H1 (cell line): ENCODE measurements around the gene AOPEP. TPM values are rescaled to one million over a fixed set of nuclear protein-coding genes. Genes with fewer than 3 reads are reported as not detected.

Source experiments
- CTCF ChIA-PET: fragments of 300-600 bp; sonication (Branson Sonifier 250); formaldehyde crosslinking; loops from one replicate; lab custom pipeline; 2021; ENCODE audit not compliant: partially characterized antibody; lab: Charles Lee
- POLR2A ChIA-PET: fragments of 300-600 bp; sonication (Branson Sonifier 250); formaldehyde crosslinking; loops from one replicate; lab custom pipeline; 2021; ENCODE audit warnings: inconsistent platforms; ENCODE audit not compliant: partially characterized antibody; lab: Charles Lee
- DNase-seq, 2 experiments: peaks; one replicate each; pipeline versions ENCODE4 v3.0.0 to v3.0.0-alpha.2; 2010 to 2022; ENCODE audit warnings: low spot score in 2 of 2, low read depth in 1 of 2, mixed read lengths in 1 of 2
- FAIRE-seq: peaks from 2 replicates; lab custom pipeline; 2011; peaks lifted over from hg19 to GRCh38; lab: Jason Lieb, UNC
- H2AFZ ChIP-seq: 2 replicates; pipeline ENCODE4 v1.8.1; 2012; ENCODE audit warnings: low read length, inconsistent platforms
- H2AK5ac ChIP-seq: 2 replicates; pipeline ENCODE4 v1.6.1; 2013; ENCODE audit warnings: low read depth, low read length
- H2BK120ac ChIP-seq: replicated peaks from 2 replicates; pipeline ENCODE3; 2013; ENCODE audit warnings: low read depth, low read length, inconsistent platforms
- H2BK12ac ChIP-seq: 2 replicates; pipeline ENCODE4 v1.6.1; 2013; ENCODE audit warnings: low read depth, low read length
- H2BK15ac ChIP-seq: 2 replicates; pipeline ENCODE4 v1.6.1; 2013; ENCODE audit warnings: low read length
- H2BK20ac ChIP-seq: 2 replicates; pipeline ENCODE4 v1.6.1; 2013; ENCODE audit warnings: low read length
- H2BK5ac ChIP-seq: 2 replicates; pipeline ENCODE4 v1.6.1; 2013; ENCODE audit warnings: low read depth, low read length
- H3K14ac ChIP-seq: 2 replicates; pipeline ENCODE4 v1.6.1; 2013; ENCODE audit warnings: inconsistent platforms; ENCODE audit not compliant: insufficient read length
- H3K18ac ChIP-seq: 2 replicates; pipeline ENCODE4 v1.6.1; 2013; ENCODE audit warnings: low read length; ENCODE audit errors: extremely low read depth
- H3K23ac ChIP-seq: 2 replicates; pipeline ENCODE4 v1.6.1; 2013; ENCODE audit warnings: inconsistent platforms; ENCODE audit not compliant: insufficient read length
- H3K23me2 ChIP-seq: 2 replicates; pipeline ENCODE4 v1.6.1; 2013; ENCODE audit warnings: low read depth, low read length
- H3K27ac ChIP-seq: 2 replicates; pipeline ENCODE4 v1.6.1; 2011; ENCODE audit warnings: low read depth, low read length, inconsistent platforms
- H3K27me3 ChIP-seq, 4 experiments: replicated peaks in 1 of 4; 1 replicate in 1 of 4; 2 replicates in 3 of 4; pipeline versions ENCODE4 v1.6.1 to v1.8.1; 2011 to 2013; ENCODE audit warnings: low read length in 3 of 4, mild to moderate bottlenecking in 3 of 4, inconsistent platforms in 2 of 4, mixed read lengths in 2 of 4, moderate library complexity in 1 of 4; ENCODE audit not compliant: control insufficient read depth in 3 of 4, insufficient read depth in 3 of 4; ENCODE audit errors: extremely low read depth in 1 of 4
- H3K36me3 ChIP-seq, 4 experiments: 2 replicates each; pipeline versions ENCODE4 v1.6.1 to v1.8.1; 2011 to 2013; ENCODE audit warnings: mild to moderate bottlenecking in 4 of 4, low read length in 3 of 4, moderate library complexity in 2 of 4, control low read depth in 1 of 4, inconsistent platforms in 1 of 4; ENCODE audit not compliant: insufficient read depth in 4 of 4, control insufficient read depth in 2 of 4
- H3K4ac ChIP-seq: replicated peaks from 2 replicates; pipeline ENCODE3; 2013; ENCODE audit warnings: low read length, low read depth, mixed read lengths, inconsistent platforms; ENCODE audit not compliant: insufficient read length
- H3K4me1 ChIP-seq, 4 experiments: replicated peaks in 1 of 4; 1 replicate in 1 of 4; 2 replicates in 3 of 4; pipeline versions ENCODE4 v1.6.1 to v1.8.1; 2011 to 2013; ENCODE audit warnings: low read length in 3 of 4, inconsistent platforms in 2 of 4, mixed read lengths in 1 of 4; ENCODE audit not compliant: insufficient read depth in 4 of 4, control insufficient read depth in 3 of 4
- H3K4me2 ChIP-seq, 2 experiments: 2 replicates each; pipeline versions ENCODE4 v1.6.1 to v1.8.1; 2011 to 2013; ENCODE audit warnings: low read depth in 2 of 2, low read length in 2 of 2, control low read depth in 1 of 2, inconsistent platforms in 1 of 2, mild to moderate bottlenecking in 1 of 2; ENCODE audit not compliant: insufficient read depth in 1 of 2
- H3K4me3 ChIP-seq, 4 experiments: fragments of 200-600, 300-600 bp in 1 of 4; sonication (generic), shearing (Covaris generic), sonication (Bioruptor Twin) in 1 of 4; 2 replicates each; pipeline versions ENCODE4 v1.5.1 to v1.8.1; 2011 to 2016; ENCODE audit warnings: low read length in 4 of 4, low read depth in 3 of 4, control low read depth in 2 of 4, inconsistent platforms in 2 of 4, mild to moderate bottlenecking in 2 of 4, mixed read lengths in 1 of 4, moderate library complexity in 1 of 4; ENCODE audit not compliant: insufficient read depth in 2 of 4; ENCODE audit errors: extremely low read depth in 1 of 4
- H3K56ac ChIP-seq: replicated peaks from 2 replicates; pipeline ENCODE3; 2013; ENCODE audit warnings: low read depth, mild to moderate bottlenecking, mixed read lengths, low read length, inconsistent platforms; ENCODE audit not compliant: insufficient read length
- H3K79me1 ChIP-seq: 2 replicates; pipeline ENCODE4 v1.6.1; 2013; ENCODE audit warnings: low read depth, low read length, control low read depth
- H3K79me2 ChIP-seq, 2 experiments: 2 replicates each; pipeline versions ENCODE4 v1.6.1 to v1.8.1; 2012 to 2013; ENCODE audit warnings: low read length in 2 of 2, mild to moderate bottlenecking in 2 of 2, inconsistent platforms in 1 of 2; ENCODE audit not compliant: insufficient read depth in 2 of 2, control insufficient read depth in 1 of 2
- H3K9ac ChIP-seq, 4 experiments: replicated peaks in 1 of 4; 1 replicate in 1 of 4; 2 replicates in 3 of 4; pipeline versions ENCODE4 v1.6.1 to v1.8.1; 2011 to 2013; ENCODE audit warnings: low read depth in 3 of 4, low read length in 3 of 4, control low read depth in 2 of 4, mild to moderate bottlenecking in 2 of 4, moderate library complexity in 2 of 4, inconsistent platforms in 1 of 4; ENCODE audit errors: extremely low read depth in 1 of 4
- H3K9me3 ChIP-seq, 2 experiments: 2 replicates each; pipeline versions ENCODE4 v1.6.1 to v1.8.1; 2012 to 2013; ENCODE audit warnings: mild to moderate bottlenecking in 2 of 2, moderate library complexity in 2 of 2, control low read depth in 1 of 2, inconsistent platforms in 1 of 2, low read depth in 1 of 2, low read length in 1 of 2, mixed read lengths in 1 of 2; ENCODE audit not compliant: insufficient read depth in 2 of 2
- H4K20me1 ChIP-seq, 2 experiments: replicated peaks in 1 of 2; 2 replicates each; pipeline versions ENCODE3 to v1.8.1; 2011 to 2013; ENCODE audit warnings: inconsistent platforms in 2 of 2, low read length in 2 of 2, mild to moderate bottlenecking in 1 of 2; ENCODE audit not compliant: insufficient read depth in 2 of 2, control insufficient read depth in 1 of 2
- H4K5ac ChIP-seq: 2 replicates; pipeline ENCODE4 v1.6.1; 2013; ENCODE audit warnings: low read length, low read depth, mixed read lengths, inconsistent platforms; ENCODE audit not compliant: insufficient read length
- H4K8ac ChIP-seq: 2 replicates; pipeline ENCODE4 v1.8.0; 2013; ENCODE audit warnings: mild to moderate bottlenecking, moderate library complexity, low read length, inconsistent platforms; ENCODE audit not compliant: insufficient read depth; ENCODE audit errors: extremely low read depth
- H4K91ac ChIP-seq: replicated peaks from 2 replicates; pipeline ENCODE3; 2013; ENCODE audit warnings: low read length, mixed read lengths, inconsistent platforms; ENCODE audit not compliant: insufficient read length
- KDM4A ChIP-seq: IDR thresholded peaks from one replicate; pipeline ENCODE4 v1.7.1; 2012; ENCODE audit warnings: low read depth, mild to moderate bottlenecking, moderate library complexity, low read length, inconsistent platforms; ENCODE audit not compliant: severe bottlenecking
- WGBS, 2 experiments: shearing (Covaris generic) in 1 of 2; methylation state at CpG; one replicate each; pipeline versions ENCODE4 v1.1.6 to v1.1.7; 2013 to 2015; ENCODE audit warnings: low lambda C conversion rate in 2 of 2, mixed read lengths in 2 of 2, inconsistent platforms in 1 of 2, low coverage in 1 of 2, missing lambda C conversion rate in 1 of 2; ENCODE audit not compliant: insufficient replicate concordance in 2 of 2, insufficient coverage in 1 of 2, insufficient read length in 1 of 2; ENCODE audit errors: extremely low coverage in 1 of 2, missing lambda C conversion rate in 1 of 2; 5-methylcytosine and 5-hydroxymethylcytosine counted together
- polyA plus RNA-seq, 7 experiments: library from polyadenylated mRNA; depleted of rRNA in 3 of 7; stranded (reverse) in 5 of 7; unstranded in 2 of 7; fragments of >200 nt in 5 of 7; fragments of 200-250 nt in 2 of 7; gene quantifications; 1 replicate in 5 of 7; 2 replicates in 1 of 7; 4 replicates in 1 of 7; pipeline versions ENCODE4 v1.2.1 to v1.2.3, GENCODE V29; 2011 to 2013; ENCODE audit warnings: missing spikeins in 2 of 7, mixed read lengths in 2 of 7
- total RNA-seq: library from RNA; stranded (reverse); fragmentation: NEBNext Ultra II Directional; extraction: Animal tissue kit (Norgen Biotek cat#: 25700); gene quantifications from 2 replicates; pipeline ENCODE4 v1.2.1, GENCODE V29; 2021

The AOPEP gene
- total and polyA plus RNA-seq, 2 of the 8 experiments (the other 6 are each of a cell fraction or from before 2014, with no cell fraction given): 6.1 to 14.3 TPM

- H3K23ac ChIP-seq: no peak overlapping the region
- no peaks in the 10 kb centered on the region for H3K79me2 ChIP-seq
- no peaks in the 10 kb centered on the region for H3K27me3 ChIP-seq
- no peak overlapping the region for H2BK15ac ChIP-seq
- H2BK120ac ChIP-seq: no peak overlapping the region
- H4K8ac ChIP-seq: no peak overlapping the region
- TF ChIP-seq KDM4A: no peak
- TF ChIP-seq, all 59 proteins: peak for 0
- H2BK12ac ChIP-seq: no peak overlapping the region
- no peak overlapping the region for H3K14ac ChIP-seq
- no peak overlapping the region for H3K4me3 ChIP-seq
- H4K20me1 ChIP-seq: no peaks in the 10 kb centered on the region
- H2AFZ ChIP-seq: no peak overlapping the region
- no peak overlapping the region for H3K56ac ChIP-seq
- H3K9me3 ChIP-seq: no peaks in the 10 kb centered on the region
- H3K4me2 ChIP-seq: no peak overlapping the region
- H2BK5ac ChIP-seq: no peak overlapping the region
- 66% methylated on average over 7 of the region's 7 CpGs; no CpG with 5 or more reads in 1 of the 2 experiments for WGBS, 2 experiments
- DNase-seq (no peak), FAIRE-seq (no peak)
- H3K4ac ChIP-seq: no peak overlapping the region
- no peak overlapping the region for H3K27ac ChIP-seq
- no peaks in the 10 kb centered on the region for H3K79me1 ChIP-seq
- no peak overlapping the region for H4K5ac ChIP-seq
- no peaks in the 10 kb centered on the region for H3K36me3 ChIP-seq
- H3K18ac ChIP-seq: no peak overlapping the region
- no peak overlapping the region for H4K91ac ChIP-seq
- H2AK5ac ChIP-seq: no peak overlapping the region
- no peak overlapping the region for H2BK20ac ChIP-seq
- POLR2A ChIA-PET: no interaction called here
- H3K9ac ChIP-seq: no peak overlapping the region
- CTCF ChIA-PET: interaction anchor here (1.3 kb wide), 1 partner anchor 10 kb away, joined by 5 read pairs; no protein-coding TSS in a partner anchor
- peaks cover 0 to 6% (median 5%) of the 10 kb centered on the region in 4 experiments; a peak in 2 of 7 replicates for H3K4me1 ChIP-seq
- H3K23me2 ChIP-seq: no peaks in the 10 kb centered on the region
Measured at GRCh38 chr9:94993821-94994165, 267.3 kb downstream of the AOPEP start.
